ENCODE data around the gene IFNGR2. TPM values are rescaled to one million over a fixed set of nuclear protein-coding genes. Genes with fewer than 3 reads are reported as not detected.
"Not testable (repeated sequence)": the region's sequence is repeated elsewhere in the genome, so short reads cannot be mapped to it uniquely, and the experiment has no call there.

The IFNGR2 gene
- total and polyA plus RNA-seq, 2 of the 8 experiments (the other 6 are each of a cell fraction or from before 2014, with no cell fraction given) = 36.0 to 46.4 TPM

DNA sequence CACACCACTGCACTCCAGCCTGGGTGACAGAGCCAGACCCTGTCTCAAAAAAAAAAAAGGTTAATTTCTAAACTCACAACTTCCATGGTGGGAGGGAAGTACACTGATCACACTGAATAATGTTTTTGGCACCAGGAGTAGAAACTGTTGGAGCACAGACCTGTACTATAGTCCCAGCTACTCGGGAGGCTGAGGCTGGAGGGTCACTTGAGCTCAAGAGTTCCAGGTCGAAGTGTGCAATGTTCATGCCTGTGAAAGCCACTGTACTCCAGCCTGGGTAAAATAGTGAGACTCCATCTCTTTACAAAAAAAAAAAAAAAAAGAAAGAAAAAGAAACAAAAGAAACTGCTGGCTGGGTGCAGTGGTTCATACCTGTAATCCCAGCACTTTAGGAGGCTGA is 41.3 kb downstream of the IFNGR2 start (continued):
- TF ChIP-seq HDAC2 (IDR thresholded peaks at IDR 0.05; ENCODE audit: borderline replicate concordance in 1 of 2, low read depth in 2 of 2, low read length in 2 of 2) (no peak), PHF8 (conservative IDR thresholded peaks at IDR 0.05; ENCODE audit: low read depth, low read length) (no peak), SIX5 (IDR thresholded peaks at IDR 0.05; ENCODE audit: low read depth, low read length) (no peak)

DNA sequence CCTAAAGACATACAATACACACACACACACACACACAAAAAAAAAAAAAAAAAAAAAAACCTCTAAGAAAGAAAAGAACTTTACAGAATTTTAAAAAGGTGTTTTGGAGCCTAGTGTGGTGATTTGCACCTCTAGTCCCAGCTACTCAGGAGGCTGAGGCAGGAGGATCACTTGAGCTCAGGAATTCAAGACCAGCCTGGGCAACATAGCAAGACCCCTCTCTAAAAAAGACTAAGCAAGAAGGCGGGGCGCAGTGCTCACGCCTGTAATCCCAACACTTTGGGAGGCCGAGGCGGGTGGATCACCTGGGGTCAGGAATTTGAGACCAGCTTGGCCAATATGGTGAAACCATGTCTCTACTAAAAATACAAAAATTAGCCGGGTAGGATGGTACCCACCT is 43.4 kb downstream of the IFNGR2 start:
- not testable (repeated sequence) for H4K20me1 ChIP-seq (replicated peaks in 1 of 2; ENCODE audit: control insufficient read depth in 1 of 2, insufficient read depth in 2 of 2, low read length in 2 of 2); H4K8ac ChIP-seq (ENCODE audit: extremely low read depth, insufficient read depth, low read length); H3K27ac ChIP-seq (ENCODE audit: low read depth, low read length); H4K91ac ChIP-seq (replicated peaks; ENCODE audit: insufficient read length, low read length); H3K23ac ChIP-seq (ENCODE audit: insufficient read length); H3K9ac ChIP-seq (replicated peaks in 1 of 4; ENCODE audit: extremely low read depth in 1 of 4, low read depth in 3 of 4, low read length in 3 of 4); H3K4me1 ChIP-seq (replicated peaks in 1 of 4; ENCODE audit: control insufficient read depth in 3 of 4, insufficient read depth in 4 of 4, low read length in 3 of 4); H3K4ac ChIP-seq (replicated peaks; ENCODE audit: insufficient read length, low read depth, low read length); H3K56ac ChIP-seq (replicated peaks; ENCODE audit: insufficient read length, low read depth, low read length); H3K79me1 ChIP-seq (ENCODE audit: low read depth, low read length); FAIRE-seq; H2BK15ac ChIP-seq (ENCODE audit: low read length); H3K36me3 ChIP-seq (ENCODE audit: control insufficient read depth in 2 of 4, insufficient read depth in 4 of 4, low read length in 3 of 4); H3K14ac ChIP-seq (ENCODE audit: insufficient read length); H2BK12ac ChIP-seq (ENCODE audit: low read depth, low read length); H2BK5ac ChIP-seq (ENCODE audit: low read depth, low read length); H3K27me3 ChIP-seq (replicated peaks in 1 of 4; ENCODE audit: control insufficient read depth in 3 of 4, extremely low read depth in 1 of 4, insufficient read depth in 3 of 4, low read length in 3 of 4); H3K4me3 ChIP-seq (ENCODE audit: extremely low read depth in 1 of 4, insufficient read depth in 2 of 4, low read depth in 3 of 4, low read length in 4 of 4); H3K79me2 ChIP-seq (ENCODE audit: control insufficient read depth in 1 of 2, insufficient read depth in 2 of 2, low read length in 2 of 2); DNase-seq (ENCODE audit: low read depth in 1 of 2, low spot score in 2 of 2); H2AFZ ChIP-seq (ENCODE audit: low read length); H2BK20ac ChIP-seq (ENCODE audit: low read length); H3K18ac ChIP-seq (ENCODE audit: extremely low read depth, low read length); H4K5ac ChIP-seq (ENCODE audit: insufficient read length, low read depth, low read length); H3K23me2 ChIP-seq (ENCODE audit: low read depth, low read length); H2AK5ac ChIP-seq (ENCODE audit: low read depth, low read length); H2BK120ac ChIP-seq (replicated peaks; ENCODE audit: low read depth, low read length); H3K9me3 ChIP-seq (ENCODE audit: insufficient read depth in 2 of 2, low read depth in 1 of 2, low read length in 1 of 2); H3K4me2 ChIP-seq (ENCODE audit: insufficient read depth in 1 of 2, low read depth in 2 of 2, low read length in 2 of 2)
- CTCF ChIA-PET (ENCODE audit: partially characterized antibody) = interaction anchor here (0.6 to 4.3 kb wide), 9 partner anchors 12 to 1105 kb away, joined by 3 to 39 read pairs (median 4); no protein-coding TSS in a partner anchor
- WGBS, 2 experiments (ENCODE audit: extremely low coverage in 1 of 2, insufficient coverage in 1 of 2, insufficient read length in 1 of 2, insufficient replicate concordance in 2 of 2, low coverage in 1 of 2, low lambda C conversion rate in 2 of 2, missing lambda C conversion rate in 1 of 2) = 97% methylated on average over 6 of the region's 6 CpGs; no CpG with 5 or more reads in 1 of the 2 experiments
- POLR2A ChIA-PET (ENCODE audit: partially characterized antibody) = interaction anchor here (1.3 kb wide), 1 partner anchor 10 kb away, joined by 5 read pairs; no protein-coding TSS in a partner anchor
